ENCODE measurements around the gene MAP4K5. TPM values are rescaled to one million over a fixed set of nuclear protein-coding genes. Genes with fewer than 3 reads are reported as not detected.

MAP4K5 gene
- total RNA-seq, 1 experiment from 2014 or later, result 33.1 TPM

DNA sequence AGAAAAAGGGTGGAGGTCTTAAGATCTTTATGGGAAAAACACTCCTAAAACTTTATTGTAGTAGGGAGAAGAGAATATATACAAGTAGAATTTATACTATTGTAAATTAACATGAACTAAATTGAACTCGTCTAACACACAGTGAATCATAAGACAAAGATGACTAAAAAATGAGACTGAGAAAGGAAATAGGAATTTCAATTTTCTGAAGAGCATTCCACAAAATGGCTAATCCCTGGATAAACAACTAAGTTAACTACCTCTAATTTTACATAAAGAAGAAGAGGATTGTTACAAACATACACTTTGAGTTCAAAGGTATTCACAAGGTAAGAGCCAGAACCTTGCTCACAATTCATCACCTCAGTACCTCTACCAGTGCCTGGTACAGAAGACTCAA, 2.0 kb downstream of the MAP4K5 start:
- Histone ChIP-seq H3K9me3 (ENCODE audit: control insufficient read depth, insufficient read depth, low read depth, low read length) (no peaks in the 10 kb centered on the region), H3K36me3 (ENCODE audit: control insufficient read depth, insufficient read depth, low read length) (no peaks in the 10 kb centered on the region; the same call in 1 of the 2 replicates), H3K27me3 (ENCODE audit: control insufficient read depth, insufficient read depth, low read length) (no peaks in the 10 kb centered on the region), H3K27ac (ENCODE audit: low read length) (no peak overlapping the region), H3K4me3 (ENCODE audit: low read depth in 2 of 2, low read length in 2 of 2) (peak overlapping the region; percentile 68 to 75), H3K4me1 (ENCODE audit: control insufficient read depth, insufficient read depth, low read length) (peaks cover 8% of the 10 kb centered on the region; the same call in 1 of the 2 replicates)
- ATAC-seq (no peak), DNase-seq (ENCODE audit: low read depth, low spot score) (no peak)
- in situ Hi-C loops (cut with HindIII; ENCODE audit: low pct_unique_long_range_greater_than_20kb, low sequenced_read_pairs) (no loop called here), intact Hi-C loops (cut with micrococcal nuclease; ENCODE audit: unreplicated experiment) (loop anchor here (5.0 kb wide), 1 partner anchor 133 kb away; the partner anchor contains the start of gene CDKL1)
- BruUV-seq (replicated peaks), result no TSS peak
- TF ChIP-seq TCF7L2 (IDR thresholded peaks at IDR 0.05; ENCODE audit: low read depth, low read length), result no peak
- TF ChIP-seq POLR2AphosphoS5 (IDR thresholded peaks at IDR 0.05; ENCODE audit: low read depth, low read length), result no peak
- TF ChIP-seq, protein P1, sequence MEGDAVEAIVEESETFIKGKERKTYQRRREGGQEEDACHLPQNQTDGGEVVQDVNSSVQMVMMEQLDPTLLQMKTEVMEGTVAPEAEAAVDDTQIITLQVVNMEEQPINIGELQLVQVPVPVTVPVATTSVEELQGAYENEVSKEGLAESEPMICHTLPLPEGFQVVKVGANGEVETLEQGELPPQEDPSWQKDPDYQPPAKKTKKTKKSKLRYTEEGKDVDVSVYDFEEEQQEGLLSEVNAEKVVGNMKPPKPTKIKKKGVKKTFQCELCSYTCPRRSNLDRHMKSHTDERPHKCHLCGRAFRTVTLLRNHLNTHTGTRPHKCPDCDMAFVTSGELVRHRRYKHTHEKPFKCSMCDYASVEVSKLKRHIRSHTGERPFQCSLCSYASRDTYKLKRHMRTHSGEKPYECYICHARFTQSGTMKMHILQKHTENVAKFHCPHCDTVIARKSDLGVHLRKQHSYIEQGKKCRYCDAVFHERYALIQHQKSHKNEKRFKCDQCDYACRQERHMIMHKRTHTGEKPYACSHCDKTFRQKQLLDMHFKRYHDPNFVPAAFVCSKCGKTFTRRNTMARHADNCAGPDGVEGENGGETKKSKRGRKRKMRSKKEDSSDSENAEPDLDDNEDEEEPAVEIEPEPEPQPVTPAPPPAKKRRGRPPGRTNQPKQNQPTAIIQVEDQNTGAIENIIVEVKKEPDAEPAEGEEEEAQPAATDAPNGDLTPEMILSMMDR (IDR thresholded peaks at IDR 0.05), result no peak
- no peak for TF ChIP-seq SIN3A (IDR thresholded peaks at IDR 0.05; ENCODE audit: borderline replicate concordance, insufficient read depth, low read depth, low read length)
- no peak for TF ChIP-seq REST (IDR thresholded peaks at IDR 0.05; ENCODE audit: insufficient read depth in 1 of 2, low read depth in 2 of 2, low read length in 1 of 2)
- ChIA-PET CTCF (no interaction called here), POLR2A (no interaction called here)

DNA sequence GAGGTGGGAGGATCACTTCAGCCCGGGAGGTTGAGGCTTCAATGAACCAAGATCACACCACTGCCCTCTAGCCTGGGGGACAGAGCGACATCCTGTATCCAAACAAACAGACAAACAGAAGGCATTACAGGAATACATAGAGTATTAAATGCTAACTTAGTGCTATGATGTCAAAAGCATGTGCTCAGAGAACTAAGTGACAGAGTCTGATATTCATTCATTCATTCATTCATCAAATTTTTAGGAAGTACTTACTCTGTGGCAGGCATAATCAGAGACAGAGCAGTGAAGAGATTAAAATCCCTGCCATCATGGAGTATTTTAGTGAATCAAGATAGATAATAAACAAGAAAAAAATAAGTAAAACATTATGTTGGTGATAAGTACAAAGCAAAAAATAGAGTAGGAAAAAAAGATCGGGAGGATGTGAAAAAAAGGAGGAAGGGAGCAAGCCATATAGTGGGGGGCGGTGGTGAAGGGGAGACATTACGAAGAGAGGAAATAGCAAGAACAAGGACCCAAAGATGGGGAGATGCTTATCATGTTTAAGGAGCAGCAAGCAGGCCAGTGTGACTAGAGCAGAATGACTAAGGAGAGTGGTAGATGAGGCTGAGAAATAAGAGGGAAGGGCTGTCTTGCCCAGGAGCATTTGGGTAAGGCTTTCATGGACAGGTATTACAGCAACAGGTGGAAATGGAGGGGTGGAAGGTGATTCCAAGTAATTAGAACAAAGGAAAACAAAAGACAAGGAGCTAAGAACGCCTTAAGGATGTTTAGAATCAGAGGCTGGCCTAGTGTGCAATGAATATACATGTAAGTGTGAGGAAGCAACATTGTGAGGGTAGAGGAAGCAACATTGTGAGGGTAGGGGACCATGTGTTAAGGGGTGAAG, 2.8 kb downstream of the MAP4K5 start:
- no peak overlapping the region for H3K27ac ChIP-seq (ENCODE audit: low read length)
- BruUV-seq (replicated peaks), result no TSS peak
- in situ Hi-C loops (cut with HindIII; ENCODE audit: low pct_unique_long_range_greater_than_20kb, low sequenced_read_pairs), result no loop called here
- ChIA-PET CTCF (no interaction called here), POLR2A (no interaction called here)
- ATAC-seq, result no peak
- H3K9me3 ChIP-seq (ENCODE audit: control insufficient read depth, insufficient read depth, low read depth, low read length), result no peaks in the 10 kb centered on the region
- H3K36me3 ChIP-seq (ENCODE audit: control insufficient read depth, insufficient read depth, low read length), result no peaks in the 10 kb centered on the region; the same call in 1 of the 2 replicates
- peak overlapping the region in 1 of 2 experiments; percentile 23; a peak in 3 of 4 replicates for H3K4me3 ChIP-seq (ENCODE audit: low read depth in 2 of 2, low read length in 2 of 2)
- TF ChIP-seq SIN3A (IDR thresholded peaks at IDR 0.05; ENCODE audit: borderline replicate concordance, insufficient read depth, low read depth, low read length) (no peak), POLR2AphosphoS5 (IDR thresholded peaks at IDR 0.05; ENCODE audit: low read depth, low read length) (no peak), TCF7L2 (IDR thresholded peaks at IDR 0.05; ENCODE audit: low read depth, low read length) (no peak), REST (IDR thresholded peaks at IDR 0.05; ENCODE audit: insufficient read depth in 1 of 2, low read depth in 2 of 2, low read length in 1 of 2) (no peak)
- TF ChIP-seq, protein P1 (IDR thresholded peaks at IDR 0.05), result no peak
- intact Hi-C loops (cut with micrococcal nuclease; ENCODE audit: unreplicated experiment), result loop anchor here (5.0 kb wide), 1 partner anchor 132 kb away; the partner anchor contains the start of gene CDKL1
- DNase-seq (ENCODE audit: low read depth, low spot score), result no peak
- no peaks in the 10 kb centered on the region for H3K27me3 ChIP-seq (ENCODE audit: control insufficient read depth, insufficient read depth, low read length)
- peaks cover 8% of the 10 kb centered on the region; the same call in 1 of the 2 replicates for H3K4me1 ChIP-seq (ENCODE audit: control insufficient read depth, insufficient read depth, low read length)

Measured in Panc1 (cell line).